HUES6 (cell line): Measurements from ENCODE around the gene UNC13A.

Experiments used
- H3K27ac ChIP-seq: 2 replicates; pipeline ENCODE4 v1.7.0; 2013; ENCODE audit warnings: low read depth, mild to moderate bottlenecking, low read length, inconsistent platforms
- H3K27me3 ChIP-seq: 2 replicates; pipeline ENCODE4 v1.6.1; 2013; ENCODE audit warnings: low read length; ENCODE audit not compliant: control insufficient read depth, insufficient read depth
- H3K36me3 ChIP-seq: 2 replicates; pipeline ENCODE4 v1.6.1; 2013; ENCODE audit warnings: low read length; ENCODE audit not compliant: control insufficient read depth, insufficient read depth
- H3K4me1 ChIP-seq: 2 replicates; pipeline ENCODE4 v1.6.1; 2013; ENCODE audit warnings: low read length; ENCODE audit not compliant: control insufficient read depth, insufficient read depth
- H3K4me3 ChIP-seq: 2 replicates; pipeline ENCODE4 v1.5.1; 2013; ENCODE audit warnings: low read depth, low read length
- H3K9ac ChIP-seq: one replicate; pipeline ENCODE4 v1.6.1; 2013; ENCODE audit warnings: mild to moderate bottlenecking, low read length
- H3K9me3 ChIP-seq: 2 replicates; pipeline ENCODE4 v1.6.1; 2013; ENCODE audit warnings: low read depth, low read length; ENCODE audit not compliant: control insufficient read depth, insufficient read depth

The UNC13A gene

GRCh38 chr19:17687857-17688784 is at the start of gene UNC13A:
TSS of gene UNC13A (minus strand) at chr19:17688354. CDS start at chr19:17688199, 155 bp downstream.
- Histone ChIP-seq H3K9ac (peak within 1 kb of the TSS; percentile 83), H3K4me1 (peaks cover 15% of the 10 kb centered on the region), H3K27ac (peak within 1 kb of the TSS; percentile 83; the same call in 1 of the 2 replicates), H3K36me3 (no peaks in the 10 kb centered on the region), H3K9me3 (no peaks in the 10 kb centered on the region), H3K27me3 (peaks cover 12% of the 10 kb centered on the region; the same call in 1 of the 2 replicates), H3K4me3 (peak within 1 kb of the TSS; percentile 74)

GRCh38 chr19:17737690-17738153 is 49.6 kb upstream of the UNC13A start:
- Histone ChIP-seq H3K36me3 (peaks cover 37% of the 10 kb centered on the region), H3K27me3 (no peaks in the 10 kb centered on the region), H3K4me1 (peaks cover 6% of the 10 kb centered on the region), H3K4me3 (no peak overlapping the region), H3K27ac (no peak overlapping the region), H3K9me3 (peaks cover 2% of the 10 kb centered on the region; the same call in 1 of the 2 replicates), H3K9ac (no peak overlapping the region)

GRCh38 chr19:17735410-17735809 is 47.3 kb upstream of the UNC13A start:
- Histone ChIP-seq H3K27me3 (no peaks in the 10 kb centered on the region), H3K27ac (no peak overlapping the region), H3K9me3 (no peaks in the 10 kb centered on the region), H3K4me1 (peaks cover 6% of the 10 kb centered on the region), H3K36me3 (peaks cover 55% of the 10 kb centered on the region), H3K4me3 (no peak overlapping the region), H3K9ac (no peak overlapping the region)

- H3K36me3 ChIP-seq: peaks cover 67% of the 10 kb centered on the region
- H3K9ac ChIP-seq: no peak overlapping the region
- H3K9me3 ChIP-seq: no peaks in the 10 kb centered on the region
- H3K4me3 ChIP-seq: no peak overlapping the region
- H3K27ac ChIP-seq: no peak overlapping the region
- H3K27me3 ChIP-seq: no peaks in the 10 kb centered on the region
- peaks cover 2% of the 10 kb centered on the region for H3K4me1 ChIP-seq
Measured at GRCh38 chr19:17734146-17734545, 46.0 kb upstream of the UNC13A start.

- H3K36me3 ChIP-seq: peaks cover 76% of the 10 kb centered on the region
- no peak overlapping the region for H3K27ac ChIP-seq
- H3K27me3 ChIP-seq: no peaks in the 10 kb centered on the region
- H3K4me3 ChIP-seq: no peak overlapping the region
- no peak overlapping the region for H3K9ac ChIP-seq
- no peaks in the 10 kb centered on the region for H3K4me1 ChIP-seq
- H3K9me3 ChIP-seq: no peaks in the 10 kb centered on the region
Measured at GRCh38 chr19:17733127-17733526, 45.0 kb upstream of the UNC13A start.

GRCh38 chr19:17727843-17728242 is 39.7 kb upstream of the UNC13A start:
- no peaks in the 10 kb centered on the region for H3K4me1 ChIP-seq
- H3K4me3 ChIP-seq: no peak overlapping the region
- H3K36me3 ChIP-seq: peaks cover 86% of the 10 kb centered on the region
- no peak overlapping the region for H3K27ac ChIP-seq
- H3K9ac ChIP-seq: no peak overlapping the region
- no peaks in the 10 kb centered on the region for H3K9me3 ChIP-seq
- no peaks in the 10 kb centered on the region for H3K27me3 ChIP-seq

GRCh38 chr19:17726964-17727773 is 39.0 kb upstream of the UNC13A start:
- Histone ChIP-seq H3K27me3 (no peaks in the 10 kb centered on the region), H3K4me3 (no peak overlapping the region), H3K9me3 (no peaks in the 10 kb centered on the region), H3K36me3 (peaks cover 81% of the 10 kb centered on the region), H3K4me1 (no peaks in the 10 kb centered on the region), H3K27ac (no peak overlapping the region), H3K9ac (no peak overlapping the region)

GRCh38 chr19:17726136-17726741 is 38.1 kb upstream of the UNC13A start:
- no peaks in the 10 kb centered on the region for H3K4me1 ChIP-seq
- no peak overlapping the region for H3K27ac ChIP-seq
- H3K9ac ChIP-seq: no peak overlapping the region
- peaks cover 82% of the 10 kb centered on the region for H3K36me3 ChIP-seq
- no peaks in the 10 kb centered on the region for H3K9me3 ChIP-seq
- no peak overlapping the region for H3K4me3 ChIP-seq
- H3K27me3 ChIP-seq: no peaks in the 10 kb centered on the region

GRCh38 chr19:17725422-17726078 is 37.4 kb upstream of the UNC13A start:
- Histone ChIP-seq H3K9ac (no peak overlapping the region), H3K27ac (no peak overlapping the region), H3K36me3 (peaks cover 83% of the 10 kb centered on the region), H3K9me3 (no peaks in the 10 kb centered on the region), H3K27me3 (no peaks in the 10 kb centered on the region), H3K4me1 (peaks cover 4% of the 10 kb centered on the region), H3K4me3 (no peak overlapping the region)

GRCh38 chr19:17724655-17725054 is 36.5 kb upstream of the UNC13A start:
- no peak overlapping the region for H3K4me3 ChIP-seq
- no peak overlapping the region for H3K9ac ChIP-seq
- H3K9me3 ChIP-seq: no peaks in the 10 kb centered on the region
- no peak overlapping the region for H3K27ac ChIP-seq
- peaks cover 10% of the 10 kb centered on the region for H3K4me1 ChIP-seq
- no peaks in the 10 kb centered on the region for H3K27me3 ChIP-seq
- H3K36me3 ChIP-seq: peaks cover 74% of the 10 kb centered on the region
